Suprapubic skin (tissue), 4 donors: ENCODE measurements around the gene NLRP11. TPM values are rescaled to one million over a fixed set of nuclear protein-coding genes. Genes with fewer than 3 reads are reported as not detected.

ENCODE experiments used
- DNase-seq, 2 donors: peaks; one replicate each; pipeline ENCODE4 v3.0.0-alpha.2; 2019; ENCODE audit warnings: low spot score in 2 of 2
- H3K27ac ChIP-seq: fragments of 200-600 bp; sonication (generic); one replicate; pipeline ENCODE4 v1.5.1; 2019
- H3K27me3 ChIP-seq: fragments of 200-600 bp; sonication (generic); one replicate; pipeline ENCODE4 v1.5.1; 2019
- H3K36me3 ChIP-seq: fragments of 200-600 bp; sonication (generic); one replicate; pipeline ENCODE4 v1.5.1; 2019
- H3K4me1 ChIP-seq: fragments of 200-600 bp; sonication (generic); one replicate; pipeline ENCODE4 v1.5.1; 2019
- H3K4me3 ChIP-seq: fragments of 200-600 bp; sonication (generic); one replicate; pipeline ENCODE4 v1.5.1; 2019; ENCODE audit warnings: mild to moderate bottlenecking
- H3K9me3 ChIP-seq: fragments of 200-600 bp; sonication (generic); one replicate; pipeline ENCODE4 v1.5.1; 2019
- EP300 ChIP-seq: sonication (generic); formaldehyde crosslinking; IDR thresholded peaks from one replicate; pipeline ENCODE4 v1.6.1; 2017; ENCODE audit warnings: antibody characterized with exemption
- POLR2A ChIP-seq, 2 donors: fragments of 450-650 bp; IDR thresholded peaks; one replicate each; pipeline ENCODE4 v1.6.1; 2017; ENCODE audit warnings: antibody characterized with exemption in 2 of 2, mild to moderate bottlenecking in 2 of 2, moderate library complexity in 2 of 2
- POLR2AphosphoS5 ChIP-seq, 3 donors: sonication (generic); formaldehyde crosslinking; IDR thresholded peaks; one replicate each; pipeline ENCODE4 v1.6.1; 2017; ENCODE audit warnings: antibody characterized with exemption in 3 of 3
- WGBS: methylation state at CpG from one replicate; pipeline ENCODE4 v1.1.5; 2018; 5-methylcytosine and 5-hydroxymethylcytosine counted together
- total RNA-seq, 4 donors: library from RNA; depleted of rRNA; stranded (reverse); fragments of >200 nt; gene quantifications; one replicate each; pipeline ENCODE4 v1.1.0, GENCODE V29; 2016
- TF ChIP-seq, protein P1 (sequence below), 2 donors: fragments of 200-600 bp in 1 of 2; fragments of 450-650 bp in 1 of 2; sonication (generic) in 1 of 2; IDR thresholded peaks; one replicate each; pipeline ENCODE4 v1.5.1; 2016 to 2019; ENCODE audit warnings: antibody characterized with exemption in 2 of 2, mild to moderate bottlenecking in 1 of 2, moderate library complexity in 1 of 2

NLRP11 gene
- total RNA-seq, 4 donors from 2014 or later = 0.26 TPM; not detected in 3

DNA sequence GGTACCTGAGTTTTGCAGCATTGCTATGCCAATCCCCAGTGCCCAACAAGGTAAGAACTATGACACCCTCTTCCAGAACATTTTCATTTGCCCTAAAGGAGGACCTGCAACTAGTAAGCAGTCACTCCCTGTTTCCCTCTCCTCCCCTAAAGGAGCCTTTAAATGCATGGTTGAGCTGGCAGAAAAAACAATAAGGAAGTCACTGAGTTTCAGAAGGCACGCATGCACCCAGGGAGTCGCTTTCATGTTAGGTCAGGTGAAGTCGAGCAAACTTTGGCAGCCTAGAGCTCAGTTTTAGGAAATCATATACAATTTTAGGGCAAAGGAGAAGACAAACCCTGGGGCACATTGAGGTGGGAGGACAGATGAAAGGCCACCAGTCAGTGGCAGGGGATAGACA is 11.8 kb downstream of the NLRP11 start:
- TF ChIP-seq, protein P1, sequence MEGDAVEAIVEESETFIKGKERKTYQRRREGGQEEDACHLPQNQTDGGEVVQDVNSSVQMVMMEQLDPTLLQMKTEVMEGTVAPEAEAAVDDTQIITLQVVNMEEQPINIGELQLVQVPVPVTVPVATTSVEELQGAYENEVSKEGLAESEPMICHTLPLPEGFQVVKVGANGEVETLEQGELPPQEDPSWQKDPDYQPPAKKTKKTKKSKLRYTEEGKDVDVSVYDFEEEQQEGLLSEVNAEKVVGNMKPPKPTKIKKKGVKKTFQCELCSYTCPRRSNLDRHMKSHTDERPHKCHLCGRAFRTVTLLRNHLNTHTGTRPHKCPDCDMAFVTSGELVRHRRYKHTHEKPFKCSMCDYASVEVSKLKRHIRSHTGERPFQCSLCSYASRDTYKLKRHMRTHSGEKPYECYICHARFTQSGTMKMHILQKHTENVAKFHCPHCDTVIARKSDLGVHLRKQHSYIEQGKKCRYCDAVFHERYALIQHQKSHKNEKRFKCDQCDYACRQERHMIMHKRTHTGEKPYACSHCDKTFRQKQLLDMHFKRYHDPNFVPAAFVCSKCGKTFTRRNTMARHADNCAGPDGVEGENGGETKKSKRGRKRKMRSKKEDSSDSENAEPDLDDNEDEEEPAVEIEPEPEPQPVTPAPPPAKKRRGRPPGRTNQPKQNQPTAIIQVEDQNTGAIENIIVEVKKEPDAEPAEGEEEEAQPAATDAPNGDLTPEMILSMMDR (IDR thresholded peaks at IDR 0.05) = no peak
- TF ChIP-seq POLR2A (IDR thresholded peaks at IDR 0.05) = no peak
- no peak for TF ChIP-seq EP300
- TF ChIP-seq POLR2AphosphoS5 (IDR thresholded peaks at IDR 0.05) = no peak
- H3K27ac ChIP-seq = no peak overlapping the region
- WGBS = 90% methylated on average over 3 of the region's 3 CpGs

DNA sequence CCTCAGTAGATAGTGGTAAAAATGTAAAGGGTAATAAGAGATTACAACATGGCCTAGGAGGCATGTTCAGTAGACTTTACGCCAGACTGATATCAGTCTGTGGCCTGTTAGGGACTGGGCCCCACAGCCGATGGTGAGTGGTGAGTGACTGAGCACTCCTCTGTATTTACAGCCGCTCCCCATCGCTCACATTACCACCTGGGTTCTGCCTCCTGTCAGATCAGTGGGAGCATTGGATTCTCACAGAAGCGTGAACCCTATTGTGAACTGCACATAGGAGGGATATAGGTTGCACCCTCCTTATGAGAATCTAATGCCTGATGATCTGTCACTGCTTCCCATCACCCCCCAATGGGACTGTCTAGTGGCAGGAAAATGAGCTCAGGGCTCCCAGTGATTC is 17.9 kb downstream of the NLRP11 start:
- TF ChIP-seq POLR2A (IDR thresholded peaks at IDR 0.05) (no peak), EP300 (no peak), POLR2AphosphoS5 (IDR thresholded peaks at IDR 0.05) (no peak)
- TF ChIP-seq, protein P1 (IDR thresholded peaks at IDR 0.05) = no peak
- Histone ChIP-seq H3K27me3 (no peaks in the 10 kb centered on the region), H3K4me3 (no peak overlapping the region), H3K9me3 (no peaks in the 10 kb centered on the region), H3K36me3 (no peaks in the 10 kb centered on the region), H3K27ac (no peak overlapping the region), H3K4me1 (no peaks in the 10 kb centered on the region)
- WGBS = 93% methylated on average over 3 of the region's 5 CpGs
- DNase-seq = no peak

More for the DNA sequence above, 11.8 kb downstream of the NLRP11 start:
- no peaks in the 10 kb centered on the region for H3K9me3 ChIP-seq
- no peaks in the 10 kb centered on the region for H3K36me3 ChIP-seq
- no peaks in the 10 kb centered on the region for H3K27me3 ChIP-seq
- no peak for DNase-seq
- no peak overlapping the region for H3K4me3 ChIP-seq
- H3K4me1 ChIP-seq = no peaks in the 10 kb centered on the region

DNA sequence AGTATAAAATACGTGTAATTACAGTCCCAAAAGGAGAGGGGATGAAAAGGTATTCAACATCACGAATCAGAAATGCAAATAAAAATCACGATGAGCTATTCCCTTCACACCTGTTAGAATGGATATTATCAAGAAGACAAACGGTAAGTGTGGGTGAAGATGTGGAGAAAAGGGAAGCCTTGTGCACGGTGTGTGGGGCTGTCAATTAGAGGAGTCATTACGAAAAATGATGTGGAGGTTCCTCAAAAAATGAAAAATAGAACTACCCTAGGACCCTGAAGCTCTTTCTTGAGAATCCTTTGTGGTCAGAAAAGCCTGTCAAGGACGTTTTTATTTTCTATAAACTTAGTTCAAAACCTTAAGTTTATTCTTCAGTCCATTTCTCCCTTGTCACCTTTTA is 19.4 kb downstream of the NLRP11 start:
- H3K27ac ChIP-seq = no peak overlapping the region
- DNase-seq = no peak
- no peaks in the 10 kb centered on the region for H3K36me3 ChIP-seq
- H3K27me3 ChIP-seq = no peaks in the 10 kb centered on the region
- no peaks in the 10 kb centered on the region for H3K4me1 ChIP-seq
- WGBS = 66% methylated on average over 7 of the region's 7 CpGs
- H3K4me3 ChIP-seq = no peak overlapping the region
- no peaks in the 10 kb centered on the region for H3K9me3 ChIP-seq
- TF ChIP-seq, protein P1 (IDR thresholded peaks at IDR 0.05) = no peak

DNA sequence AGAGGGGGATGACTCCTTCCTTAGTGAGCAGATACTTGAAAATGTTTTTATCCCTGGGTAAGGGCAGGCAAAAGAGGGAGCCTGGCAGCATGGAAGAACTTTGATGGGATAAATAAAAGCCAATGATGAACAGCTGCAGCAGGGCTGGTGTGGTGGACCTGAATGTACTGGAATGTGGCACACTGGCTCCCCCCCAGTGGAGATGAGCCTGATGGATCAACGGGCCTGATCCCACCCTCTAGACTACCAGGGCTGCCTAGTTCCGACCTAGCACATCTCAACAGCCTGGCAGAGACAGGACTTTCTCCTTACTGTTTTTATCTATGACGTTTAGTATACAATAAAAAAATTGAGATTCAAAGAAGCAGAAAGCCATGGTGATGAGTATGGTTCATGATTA is 20.5 kb downstream of the NLRP11 start:
- Histone ChIP-seq H3K36me3 (no peaks in the 10 kb centered on the region), H3K4me1 (no peaks in the 10 kb centered on the region), H3K27me3 (no peaks in the 10 kb centered on the region), H3K27ac (no peak overlapping the region), H3K9me3 (no peaks in the 10 kb centered on the region), H3K4me3 (no peak overlapping the region)
- TF ChIP-seq, protein P1 (IDR thresholded peaks at IDR 0.05) = no peak
- TF ChIP-seq POLR2A (IDR thresholded peaks at IDR 0.05) (no peak), EP300 (no peak), POLR2AphosphoS5 (IDR thresholded peaks at IDR 0.05) (no peak)
- no peak for DNase-seq
- WGBS = 68% methylated on average over 3 of the region's 3 CpGs

DNA sequence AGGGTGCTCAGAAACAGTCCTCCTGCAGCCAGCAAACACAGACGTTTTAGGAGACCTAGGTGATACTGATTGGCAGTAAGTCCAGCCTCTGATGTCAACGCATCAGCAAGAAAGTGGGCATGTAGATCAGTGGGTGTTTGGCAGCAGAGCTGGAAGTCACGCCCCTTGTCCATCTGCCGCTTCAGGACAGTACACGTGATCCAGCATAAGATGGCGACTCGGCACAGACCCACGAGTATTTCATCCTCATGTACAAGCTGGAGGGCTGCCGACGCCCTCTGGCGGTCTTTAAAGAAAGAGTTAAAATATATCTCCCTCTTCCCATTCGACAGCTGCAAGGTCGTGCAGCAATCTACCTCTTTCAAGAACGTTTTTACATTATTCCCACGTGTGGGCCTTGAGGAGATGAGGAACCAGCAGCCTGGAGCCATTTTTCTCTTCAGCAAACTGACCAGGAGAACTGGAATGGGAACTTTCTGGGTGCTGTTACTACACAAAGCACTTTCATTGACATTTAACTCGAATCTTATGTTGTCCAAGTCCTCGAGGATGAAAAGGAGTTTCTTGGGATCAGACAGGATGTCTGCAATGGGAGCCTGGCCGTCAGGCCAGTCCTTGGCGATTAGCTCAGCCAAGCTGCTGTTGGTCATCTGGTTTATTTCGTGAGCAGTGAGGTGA is 22.3 kb downstream of the NLRP11 start:
- Histone ChIP-seq H3K4me1 (no peaks in the 10 kb centered on the region), H3K36me3 (no peaks in the 10 kb centered on the region), H3K27ac (no peak overlapping the region), H3K9me3 (no peaks in the 10 kb centered on the region), H3K4me3 (no peak overlapping the region), H3K27me3 (no peaks in the 10 kb centered on the region)
- no peak for DNase-seq
- TF ChIP-seq, protein P1 (IDR thresholded peaks at IDR 0.05) = no peak
- no peak for TF ChIP-seq EP300
- no peak for TF ChIP-seq POLR2AphosphoS5 (IDR thresholded peaks at IDR 0.05)
- no peak for TF ChIP-seq POLR2A (IDR thresholded peaks at IDR 0.05)
- 36% methylated on average over 17 of the region's 20 CpGs for WGBS
